GM12878 (cell line): ENCODE data around the gene SCT. TPM values are rescaled to one million over a fixed set of nuclear protein-coding genes. Genes with fewer than 3 reads are reported as not detected.

Source experiments
- ATAC-seq: fragments of 200-7000 bp; cut with Tn5 transposase; 3 replicates; pipeline ENCODE4 v1.9.1; 2020; ENCODE audit warnings: mild to moderate bottlenecking, moderate library complexity
- BruUV-seq: library from RNA; stranded (reverse); fragments of 400-500 nt; replicated peaks from 2 replicates; lab custom pipeline; 2021; lab: Mats Ljungman, UMichigan
- CTCF ChIA-PET: fragments of 300-600 bp; sonication (Branson Sonifier 250); formaldehyde crosslinking; extraction: SDS; loops from one replicate; lab custom pipeline; 2021; ENCODE audit warnings: inconsistent platforms; lab: Yijun Ruan, JAX
- POLR2A ChIA-PET: fragments of 350-600 bp; formaldehyde crosslinking; extraction: SDS; loops from one replicate; lab custom pipeline; 2021; ENCODE audit warnings: inconsistent platforms; lab: Charles Lee
- RAD21 ChIA-PET: fragments of 300-600 bp; sonication (Branson Sonifier 250); formaldehyde crosslinking; loops from one replicate; lab custom pipeline; 2023; ENCODE audit warnings: antibody characterized with exemption; ENCODE audit not compliant: unreplicated experiment; lab: Charles Lee
- SMC1A ChIA-PET: fragments of 300-600 bp; sonication (Branson Sonifier 250); formaldehyde crosslinking; loops from one replicate; lab custom pipeline; 2023; ENCODE audit not compliant: unreplicated experiment, uncharacterized antibody; lab: Charles Lee
- DNase-seq: peaks from one replicate; pipeline ENCODE4 v3.0.0-alpha.2; 2011; ENCODE audit warnings: low read depth, low spot score
- FAIRE-seq: peaks from 3 replicates; lab custom pipeline; 2011; peaks lifted over from hg19 to GRCh38; lab: Jason Lieb, UNC
- H2AFZ ChIP-seq: 2 replicates; pipeline ENCODE4 v1.6.0; 2011; ENCODE audit warnings: low read depth, low read length, control low read depth; ENCODE audit not compliant: control insufficient read depth
- H3K27ac ChIP-seq: 2 replicates; pipeline ENCODE4 v1.5.1; 2011; ENCODE audit warnings: control low read depth; ENCODE audit not compliant: control insufficient read depth, insufficient read depth
- H3K27me3 ChIP-seq, 2 experiments: replicated peaks in 1 of 2; 2 replicates each; pipeline versions ENCODE4 v1.6.0 to v1.6.1; 2011; ENCODE audit warnings: low read length in 1 of 2; ENCODE audit not compliant: control insufficient read depth in 2 of 2, insufficient read depth in 2 of 2
- H3K36me3 ChIP-seq, 2 experiments: 2 replicates each; pipeline ENCODE4 v1.5.1; 2011; ENCODE audit warnings: low read length in 1 of 2; ENCODE audit not compliant: control insufficient read depth in 2 of 2, insufficient read depth in 2 of 2
- H3K4me1 ChIP-seq: 2 replicates; pipeline ENCODE4 v1.6.1; 2011; ENCODE audit warnings: mild to moderate bottlenecking, low read length, moderate library complexity, mixed read lengths; ENCODE audit not compliant: control insufficient read depth, insufficient read depth
- H3K4me2 ChIP-seq: 2 replicates; pipeline ENCODE4 v1.6.0; 2011; ENCODE audit warnings: control low read depth; ENCODE audit not compliant: control insufficient read depth, insufficient read depth
- H3K4me3 ChIP-seq: fragments of 200-600 bp; sonication (generic); 2 replicates; pipeline ENCODE4 v1.5.1; 2016
- H3K79me2 ChIP-seq: 2 replicates; pipeline ENCODE4 v1.6.0; 2011; ENCODE audit warnings: low read length; ENCODE audit not compliant: control insufficient read depth, insufficient read depth
- H3K9ac ChIP-seq: 2 replicates; pipeline ENCODE4 v1.8.0; 2011; ENCODE audit warnings: low read length, control low read depth, mixed read lengths; ENCODE audit not compliant: control insufficient read depth, insufficient read depth
- H3K9me3 ChIP-seq: replicated peaks from 3 replicates; pipeline ENCODE4 v1.5.1; 2011; ENCODE audit warnings: mild to moderate bottlenecking, low read length; ENCODE audit not compliant: control insufficient read depth, insufficient read depth
- H4K20me1 ChIP-seq: 2 replicates; pipeline ENCODE4 v1.6.0; 2011; ENCODE audit not compliant: control insufficient read depth, insufficient read depth
- FOS ChIP-seq: IDR thresholded peaks from 3 replicates; pipeline ENCODE4 v1.6.1; 2011; ENCODE audit warnings: borderline replicate concordance; ENCODE audit not compliant: insufficient read length; ENCODE audit errors: extremely low read depth
- JUNB ChIP-seq: IDR thresholded peaks from 2 replicates; pipeline ENCODE4 v1.6.1; 2016; ENCODE audit warnings: antibody characterized with exemption, mild to moderate bottlenecking
- NFYA ChIP-seq: IDR thresholded peaks from 2 replicates; pipeline ENCODE4 v1.6.1; 2011; ENCODE audit warnings: low read depth, mild to moderate bottlenecking, low read length, improper control_type of control experiment, borderline replicate concordance
- PBX3 ChIP-seq: IDR thresholded peaks from 2 replicates; pipeline ENCODE4 v1.6.1; 2011; ENCODE audit warnings: mild to moderate bottlenecking, low read depth, low read length, moderate library complexity; ENCODE audit not compliant: insufficient replicate concordance
- WGBS: methylation state at CpG from one replicate; pipeline ENCODE4 v1.1.6; 2016; ENCODE audit warnings: low lambda C conversion rate; ENCODE audit not compliant: insufficient replicate concordance, insufficient coverage; ENCODE audit errors: missing lambda C conversion rate; 5-methylcytosine and 5-hydroxymethylcytosine counted together
- in situ Hi-C: fragments of 300-500 bp; cut with MboI; formaldehyde crosslinking; loops from 9 replicates; pipeline ENCODE4 v1.14.3; 2018; ENCODE audit warnings: mixed read lengths
- intact Hi-C: fragments of 100-400 bp; cut with micrococcal nuclease; formaldehyde crosslinking; loops from one replicate; pipeline ENCODE4 v1.14.2; 2022; ENCODE audit not compliant: unreplicated experiment
- polyA plus RNA-seq, 11 experiments: library from polyadenylated mRNA; depleted of rRNA in 4 of 11; unstranded in 6 of 11; stranded (reverse) in 5 of 11; fragments of >200 nt; fragmentation: Nextera tagmentation in 4 of 11; fragmentation: Illumina TruSeq in 1 of 11; extraction: Ambion mirVana in 4 of 11; extraction: Trizol in 1 of 11; gene quantifications; 1 replicate in 1 of 11; 2 replicates in 10 of 11; pipeline versions ENCODE4 v1.2.1 to v1.2.3, GENCODE V29; 2011 to 2016; ENCODE audit warnings: inconsistent platforms in 2 of 11, missing spikeins in 2 of 11, low read depth in 1 of 11
- total RNA-seq, 4 experiments: library from RNA; depleted of rRNA in 3 of 4; stranded (reverse); fragments of >200 nt in 3 of 4; fragmentation: Illumina TruSeq in 1 of 4; extraction: Trizol in 1 of 4; gene quantifications; 2 replicates each; pipeline versions ENCODE4 v1.2.1 to v1.2.3, GENCODE V29; 2013 to 2021

Gene SCT
- total and polyA plus RNA-seq, 10 of the 15 experiments (the other 5 are each of a cell fraction or from before 2014, with no cell fraction given) = not detected

GRCh38 chr11:665704-666281, 38.8 kb upstream of the SCT start:
- H3K79me2 ChIP-seq = no peaks in the 10 kb centered on the region
- DNase-seq = no peak
- no peak overlapping the region for H3K27ac ChIP-seq
- WGBS = 87% methylated on average over 11 of the region's 11 CpGs
- no peak overlapping the region for H3K4me3 ChIP-seq
- intact Hi-C loops = no loop called here
- CTCF ChIA-PET = interaction anchor here (1.0 to 9.5 kb wide), 2 partner anchors 59 to 111 kb away, joined by 3 to 91 read pairs; no protein-coding TSS in a partner anchor
- H3K4me2 ChIP-seq = no peak overlapping the region
- TF ChIP-seq FOS = no peak
- TF ChIP-seq, all 136 proteins: peak for 0
- BruUV-seq = no TSS peak
- no peak overlapping the region for H3K9ac ChIP-seq
- H3K36me3 ChIP-seq = peaks cover 5 to 10% of the 10 kb centered on the region in 2 experiments; a peak in 3 of 4 replicates
- no peaks in the 10 kb centered on the region for H3K9me3 ChIP-seq
- SMC1A ChIA-PET = no interaction called here
- ATAC-seq = no peak
- in situ Hi-C loops = loop anchor here (10.0 kb wide), 1 partner anchor 59 kb away; no protein-coding TSS in a partner anchor
- POLR2A ChIA-PET = no interaction called here
- no peaks in the 10 kb centered on the region; the same call in 1 of the 2 replicates for H3K4me1 ChIP-seq
- no peaks in the 10 kb centered on the region for H3K27me3 ChIP-seq
- FAIRE-seq = no peak
- RAD21 ChIA-PET = no interaction called here
- H4K20me1 ChIP-seq = no peaks in the 10 kb centered on the region
- H2AFZ ChIP-seq = no peak overlapping the region

- no peaks in the 10 kb centered on the region for H3K79me2 ChIP-seq
- intact Hi-C loops (no loop called here), in situ Hi-C loops (loop anchor here (10.0 kb wide), 1 partner anchor 60 kb away; no protein-coding TSS in a partner anchor)
- 90% methylated on average over 14 of the region's 15 CpGs for WGBS
- H3K4me3 ChIP-seq = no peak overlapping the region
- ATAC-seq (no peak), DNase-seq (no peak), FAIRE-seq (no peak)
- no TSS peak for BruUV-seq
- H3K4me1 ChIP-seq = peaks cover 5% of the 10 kb centered on the region
- no peak overlapping the region for H3K4me2 ChIP-seq
- ChIA-PET RAD21 (no interaction called here), CTCF (interaction anchor here (1.0 to 9.5 kb wide), 2 partner anchors 59 to 110 kb away, joined by 3 to 91 read pairs; no protein-coding TSS in a partner anchor), POLR2A (no interaction called here)
- peaks cover 7 to 10% of the 10 kb centered on the region in 2 experiments; a peak in 3 of 4 replicates for H3K36me3 ChIP-seq
- H3K27me3 ChIP-seq = no peaks in the 10 kb centered on the region
- TF ChIP-seq NFYA (no peak), JUNB (no peak), PBX3 (peak; percentile 4)
- TF ChIP-seq, all 136 proteins: peak for 1
- H4K20me1 ChIP-seq = no peaks in the 10 kb centered on the region
- no peak overlapping the region for H3K9ac ChIP-seq
- no peak overlapping the region for H2AFZ ChIP-seq
- H3K9me3 ChIP-seq = no peaks in the 10 kb centered on the region
- SMC1A ChIA-PET = no interaction called here
- no peak overlapping the region for H3K27ac ChIP-seq
These were observed 38.2 kb upstream of the SCT start for GRCh38 chr11:665062-665703.
